Measurements from ENCODE around the gene C2CD4D.
"Not testable (repeated sequence)": the region's sequence is repeated elsewhere in the genome, so short reads cannot be mapped to it uniquely, and the experiment has no call there.

Gene C2CD4D

DNA sequence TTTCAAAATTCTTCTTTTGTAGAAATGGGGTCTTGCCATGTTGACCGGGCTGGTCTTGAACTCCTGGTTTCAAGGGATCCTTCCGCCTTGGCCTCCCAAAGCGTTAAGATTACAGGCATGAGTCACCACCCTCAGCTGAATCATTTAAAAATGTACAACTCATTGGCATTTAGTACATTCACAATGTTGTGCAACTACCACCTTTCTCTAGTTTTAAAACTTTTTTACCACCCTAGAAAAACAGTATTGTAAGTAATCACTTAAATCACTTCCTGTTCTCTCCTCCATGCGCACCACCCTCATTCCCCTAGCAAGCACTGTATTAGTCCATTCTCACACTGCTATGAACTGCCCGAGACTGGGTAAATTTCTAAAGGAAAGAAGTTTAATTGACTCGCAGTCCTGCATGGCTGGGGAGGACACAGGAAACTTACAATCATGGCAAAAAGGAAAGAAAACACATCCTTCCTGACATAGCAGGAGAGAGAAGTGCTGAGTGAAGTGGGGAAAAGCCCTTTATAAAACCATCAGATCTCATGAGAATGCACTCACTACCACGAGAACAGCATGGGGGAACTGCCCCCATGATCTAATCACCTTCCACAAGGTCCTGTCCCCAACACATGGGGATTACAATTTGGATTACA, 28.3 kb upstream of the C2CD4D start:
- ATAC-seq = no peak
- no peak overlapping the region for H3K4me3 Mint-ChIP-seq
- H3K27me3 Mint-ChIP-seq = peaks cover 27% of the 10 kb centered on the region
- no peak overlapping the region for H3K27ac Mint-ChIP-seq
- H3K4me1 Mint-ChIP-seq = no peaks in the 10 kb centered on the region
- H3K9me3 Mint-ChIP-seq = no peaks in the 10 kb centered on the region
- H3K36me3 Mint-ChIP-seq = peaks cover under 1% of the 10 kb centered on the region

DNA sequence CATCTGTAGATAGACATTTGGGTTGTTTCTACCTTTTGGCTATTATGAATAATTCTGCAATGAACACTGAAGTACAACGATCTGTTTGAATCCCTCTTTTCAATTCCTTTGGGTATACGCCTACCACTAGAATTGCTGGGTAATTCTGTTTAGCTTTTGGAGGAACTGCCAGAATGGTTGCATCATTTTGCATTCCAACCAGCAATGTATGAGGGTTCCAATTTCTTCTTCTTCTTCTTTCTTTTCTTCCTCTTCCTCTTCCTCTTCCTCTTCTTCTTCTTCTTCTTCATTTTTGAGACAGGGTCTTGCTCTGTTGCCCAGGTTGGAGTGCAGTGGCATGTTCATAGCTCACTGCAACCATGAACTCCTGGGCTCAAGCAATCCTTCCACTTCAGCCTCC, 27.7 kb upstream of the C2CD4D start:
- H3K4me1 Mint-ChIP-seq = no peaks in the 10 kb centered on the region
- no peak overlapping the region for H3K27ac Mint-ChIP-seq
- no peaks in the 10 kb centered on the region for H3K36me3 Mint-ChIP-seq
- H3K9me3 Mint-ChIP-seq = no peaks in the 10 kb centered on the region
- H3K27me3 Mint-ChIP-seq = peaks cover 27% of the 10 kb centered on the region
- no peak for ATAC-seq
- H3K4me3 Mint-ChIP-seq = no peak overlapping the region

DNA sequence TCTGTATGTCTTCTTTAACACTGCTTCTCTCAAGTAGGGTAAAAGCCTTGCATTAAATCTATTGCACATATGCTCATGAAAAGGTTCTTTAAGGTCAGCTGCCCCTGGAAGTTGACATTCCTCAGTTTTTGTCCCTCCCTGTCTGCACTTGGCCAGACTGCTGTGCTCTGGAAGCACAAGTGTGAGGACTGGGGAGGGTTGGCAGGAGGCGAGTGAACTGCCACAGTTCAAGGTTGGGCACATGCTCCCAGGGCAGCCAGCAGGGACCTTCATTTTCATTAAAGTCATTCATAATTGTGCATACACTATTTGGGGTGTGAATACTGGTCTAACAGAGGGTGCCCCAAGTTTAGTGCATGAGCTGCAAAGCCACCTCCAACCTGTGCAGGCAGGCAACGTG, 24.8 kb upstream of the C2CD4D start:
- peaks cover 15% of the 10 kb centered on the region for H3K4me1 Mint-ChIP-seq
- no peak overlapping the region for H3K27ac Mint-ChIP-seq
- H3K27me3 Mint-ChIP-seq = peaks cover 27% of the 10 kb centered on the region
- no peaks in the 10 kb centered on the region for H3K36me3 Mint-ChIP-seq
- ATAC-seq = no peak
- H3K9me3 Mint-ChIP-seq = no peaks in the 10 kb centered on the region
- H3K4me3 Mint-ChIP-seq = no peak overlapping the region

DNA sequence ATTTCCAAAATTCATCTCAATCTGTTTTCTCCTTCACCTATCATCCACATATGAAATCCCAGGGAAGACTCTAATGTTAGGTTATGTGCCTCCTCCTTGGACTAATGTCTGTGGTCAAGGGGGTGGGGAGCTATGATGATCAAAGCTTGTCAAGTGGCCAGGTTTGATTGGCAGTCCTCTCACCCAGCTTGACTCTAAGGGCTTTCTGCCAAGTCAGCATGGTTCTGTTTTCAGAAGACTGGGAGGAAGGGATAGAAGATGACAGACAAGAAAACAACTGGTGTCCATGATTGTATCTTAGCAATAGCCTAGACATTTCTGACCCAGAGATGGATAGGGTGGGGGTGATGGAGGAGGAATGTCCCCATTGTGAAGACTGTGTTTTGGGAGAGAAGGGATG, 23.0 kb upstream of the C2CD4D start:
- Mint-ChIP-seq H3K27me3 (peaks cover 17% of the 10 kb centered on the region), H3K4me3 (no peak overlapping the region), H3K36me3 (no peaks in the 10 kb centered on the region), H3K27ac (no peak overlapping the region), H3K9me3 (no peaks in the 10 kb centered on the region), H3K4me1 (peaks cover 17% of the 10 kb centered on the region)
- no peak for ATAC-seq

DNA sequence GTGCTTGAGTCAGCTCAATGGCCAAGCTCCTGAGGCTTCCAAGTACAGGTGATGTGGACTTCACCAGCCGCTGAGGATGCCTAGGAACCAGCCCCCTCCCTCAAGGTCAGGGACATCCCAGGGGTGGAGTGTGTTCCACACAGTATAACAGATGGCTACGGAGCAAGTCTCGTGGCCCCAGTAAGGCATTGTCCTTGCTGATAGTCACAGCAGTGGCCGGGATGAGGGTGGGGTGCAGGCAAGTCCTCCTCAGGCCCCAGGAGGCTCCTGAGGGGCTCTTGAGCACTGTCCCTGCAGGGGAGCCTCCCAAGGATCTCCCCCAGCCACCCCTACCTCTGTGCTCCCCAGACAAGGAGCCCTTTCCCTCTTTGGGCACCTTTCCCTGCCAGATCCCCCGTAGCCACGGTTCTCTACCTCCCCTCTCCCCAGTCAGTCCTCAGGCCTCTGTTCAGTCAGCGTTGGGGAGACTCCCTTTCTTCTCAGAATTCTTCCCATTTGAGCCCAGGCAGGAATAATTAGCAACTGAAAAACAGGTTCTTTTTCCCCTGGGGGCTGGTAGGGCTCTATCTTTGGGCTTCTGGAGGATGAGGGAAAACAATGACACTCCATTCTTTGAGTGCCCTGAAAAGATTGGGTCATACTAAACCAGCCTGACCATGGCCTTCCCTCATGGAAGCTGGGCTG, 21.0 kb upstream of the C2CD4D start:
- ATAC-seq = no peak
- H3K27me3 Mint-ChIP-seq = peaks cover 9% of the 10 kb centered on the region
- peak overlapping the region; percentile 71 for H3K27ac Mint-ChIP-seq
- H3K9me3 Mint-ChIP-seq = no peaks in the 10 kb centered on the region
- no peaks in the 10 kb centered on the region for H3K36me3 Mint-ChIP-seq
- peaks cover 17% of the 10 kb centered on the region for H3K4me1 Mint-ChIP-seq
- H3K4me3 Mint-ChIP-seq = no peak overlapping the region

DNA sequence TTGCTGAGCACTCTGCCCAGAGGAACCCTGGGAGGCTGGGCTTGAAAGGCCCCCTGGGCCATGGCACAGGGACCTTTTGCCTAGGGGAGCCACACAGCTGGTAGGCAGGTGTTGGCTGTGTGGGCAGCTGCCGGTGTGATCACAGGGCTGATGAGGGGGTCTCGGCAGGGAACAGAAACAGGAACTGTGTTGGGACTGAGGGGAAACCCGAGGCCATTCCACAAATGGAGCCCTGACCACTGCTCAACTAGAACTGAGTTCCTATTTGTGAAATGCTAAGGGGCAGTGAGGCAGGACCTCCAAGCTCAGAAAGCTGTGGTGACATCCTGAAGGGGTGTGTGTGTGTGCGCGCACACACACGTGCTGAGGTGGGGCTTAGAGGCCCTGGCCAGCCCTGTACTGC, 20.3 kb upstream of the C2CD4D start:
- Mint-ChIP-seq H3K4me3 (no peak overlapping the region), H3K36me3 (no peaks in the 10 kb centered on the region), H3K4me1 (peaks cover 17% of the 10 kb centered on the region), H3K27ac (peak overlapping the region; percentile 71), H3K27me3 (peaks cover 1% of the 10 kb centered on the region), H3K9me3 (no peaks in the 10 kb centered on the region)
- peak; percentile 83 for ATAC-seq

DNA sequence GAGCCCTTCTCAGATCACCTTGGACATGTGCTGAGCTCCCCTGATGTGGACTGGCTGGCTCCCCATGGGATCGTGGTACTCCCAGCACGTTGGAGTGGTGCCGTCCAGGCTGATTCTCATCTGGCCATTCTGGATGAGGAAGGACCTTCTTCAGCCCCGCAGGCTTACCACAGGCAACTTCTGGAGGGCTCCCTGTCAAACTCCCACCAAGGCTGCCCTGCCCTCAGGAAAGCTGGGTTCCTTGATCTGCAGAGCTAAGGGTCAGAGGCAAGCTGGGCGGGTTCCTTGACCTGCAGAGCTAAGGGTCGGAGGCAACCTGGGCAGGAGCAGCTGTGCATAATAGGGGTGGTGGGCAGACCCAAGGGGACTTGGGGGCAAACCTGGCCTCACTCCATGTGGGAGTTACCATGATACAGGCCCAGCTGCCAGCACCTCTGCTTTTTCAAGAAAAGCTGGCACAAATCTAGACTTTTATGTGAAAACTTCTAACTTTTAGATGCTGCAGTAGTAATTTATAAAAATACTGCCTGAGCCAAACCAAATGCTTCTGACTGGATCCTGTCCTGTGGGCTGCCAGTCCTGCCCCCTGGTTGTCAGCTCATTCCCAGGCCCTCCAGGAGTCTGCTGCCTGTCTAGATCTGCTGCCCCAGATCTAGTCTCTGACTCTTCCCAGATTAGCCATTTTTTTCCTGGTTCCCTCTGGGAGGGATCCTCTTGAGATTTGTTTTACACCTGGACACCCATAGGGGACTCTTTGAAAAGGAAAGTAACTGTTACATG, 19.5 kb upstream of the C2CD4D start:
- Mint-ChIP-seq H3K27me3 (no peaks in the 10 kb centered on the region), H3K27ac (peak overlapping the region; percentile 71), H3K36me3 (no peaks in the 10 kb centered on the region), H3K9me3 (no peaks in the 10 kb centered on the region), H3K4me1 (peaks cover 17% of the 10 kb centered on the region), H3K4me3 (no peak overlapping the region)
- ATAC-seq = no peak

DNA sequence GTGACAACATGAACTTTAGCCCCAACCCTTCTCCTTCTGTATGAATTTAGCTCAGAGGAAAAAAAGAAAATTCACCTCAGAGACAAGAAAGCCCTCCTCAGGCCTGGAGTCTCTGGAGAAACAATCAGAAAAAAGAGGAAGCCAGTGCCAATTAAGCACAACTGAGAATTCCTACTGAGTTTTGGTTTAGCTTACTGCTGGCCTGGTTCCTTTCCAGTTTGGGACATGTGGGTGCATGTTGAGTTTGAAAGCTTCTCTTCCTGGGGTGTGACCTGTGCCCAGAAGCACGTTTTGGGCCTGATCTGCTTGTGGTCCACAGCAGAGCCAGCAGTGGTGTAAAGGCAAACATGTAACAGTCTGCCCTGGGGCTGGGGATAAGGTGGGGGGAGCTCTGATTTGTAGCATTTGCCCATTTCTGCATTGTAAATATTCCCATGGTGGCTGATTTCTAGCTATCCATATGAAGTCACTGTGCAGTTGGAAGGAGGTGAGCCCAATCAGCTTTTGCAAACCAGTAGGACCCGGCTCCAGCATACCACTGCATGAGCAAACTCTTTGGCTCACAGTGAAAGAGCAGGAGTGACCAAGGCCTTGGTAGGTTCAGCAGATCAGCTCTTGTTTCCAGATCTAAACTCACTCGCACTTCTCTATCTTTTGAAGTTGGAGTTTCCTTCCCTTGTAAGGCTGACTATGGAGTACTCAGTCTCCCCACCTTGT, 18.6 kb upstream of the C2CD4D start:
- no peaks in the 10 kb centered on the region for H3K27me3 Mint-ChIP-seq
- H3K27ac Mint-ChIP-seq = no peak overlapping the region
- no peaks in the 10 kb centered on the region for H3K36me3 Mint-ChIP-seq
- no peaks in the 10 kb centered on the region for H3K9me3 Mint-ChIP-seq
- peaks cover 17% of the 10 kb centered on the region for H3K4me1 Mint-ChIP-seq
- H3K4me3 Mint-ChIP-seq = no peak overlapping the region
- no peak for ATAC-seq

DNA sequence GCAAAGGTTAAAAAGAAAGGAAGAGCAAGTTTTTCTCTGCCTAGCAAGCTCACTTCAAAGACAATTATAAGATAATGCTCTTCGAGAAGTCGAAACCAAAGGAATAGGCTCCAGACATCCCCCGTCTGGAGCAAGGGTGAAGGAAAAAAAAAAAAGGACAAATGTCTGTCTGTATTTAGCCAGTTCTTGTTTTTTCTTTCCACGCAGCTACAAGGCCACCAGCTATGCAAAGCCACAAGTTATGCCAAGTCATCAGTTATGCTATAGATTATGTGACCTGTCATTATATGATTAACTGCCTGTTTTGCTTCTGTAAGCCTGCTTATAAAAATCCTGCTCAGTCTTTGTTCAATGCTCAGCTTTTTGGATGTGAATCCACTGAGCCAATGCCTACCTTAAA, 16.3 kb upstream of the C2CD4D start:
- H3K27me3 Mint-ChIP-seq = peaks cover 15% of the 10 kb centered on the region
- no peaks in the 10 kb centered on the region for H3K36me3 Mint-ChIP-seq
- ATAC-seq = no peak
- no peaks in the 10 kb centered on the region for H3K9me3 Mint-ChIP-seq
- peaks cover 17% of the 10 kb centered on the region for H3K4me1 Mint-ChIP-seq
- H3K27ac Mint-ChIP-seq = no peak overlapping the region
- H3K4me3 Mint-ChIP-seq = no peak overlapping the region

DNA sequence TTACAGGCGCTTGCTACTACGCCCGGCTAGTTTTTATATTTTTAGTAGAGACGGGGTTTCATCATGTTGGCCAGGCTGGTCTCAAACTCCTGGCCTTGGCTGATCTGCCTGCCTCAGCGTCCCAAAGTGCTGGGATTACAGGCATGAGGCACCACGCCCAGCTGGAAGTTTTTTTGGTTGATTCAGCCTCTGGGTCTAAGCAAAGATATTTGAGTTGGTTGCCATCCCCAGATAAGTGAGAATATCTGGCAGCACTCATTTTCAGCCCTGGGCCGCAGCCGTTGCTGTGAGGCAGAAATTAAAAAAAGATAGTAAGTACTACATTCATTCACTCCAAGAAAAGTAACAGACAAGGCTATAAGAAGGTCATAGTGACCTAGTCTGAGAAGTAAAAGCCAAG, 15.9 kb upstream of the C2CD4D start:
- Mint-ChIP-seq H3K4me1 (peaks cover 13% of the 10 kb centered on the region), H3K27me3 (peaks cover 19% of the 10 kb centered on the region)
- not testable (repeated sequence) for H3K4me3 Mint-ChIP-seq, ATAC-seq, H3K36me3 Mint-ChIP-seq, H3K27ac Mint-ChIP-seq, H3K9me3 Mint-ChIP-seq

DNA sequence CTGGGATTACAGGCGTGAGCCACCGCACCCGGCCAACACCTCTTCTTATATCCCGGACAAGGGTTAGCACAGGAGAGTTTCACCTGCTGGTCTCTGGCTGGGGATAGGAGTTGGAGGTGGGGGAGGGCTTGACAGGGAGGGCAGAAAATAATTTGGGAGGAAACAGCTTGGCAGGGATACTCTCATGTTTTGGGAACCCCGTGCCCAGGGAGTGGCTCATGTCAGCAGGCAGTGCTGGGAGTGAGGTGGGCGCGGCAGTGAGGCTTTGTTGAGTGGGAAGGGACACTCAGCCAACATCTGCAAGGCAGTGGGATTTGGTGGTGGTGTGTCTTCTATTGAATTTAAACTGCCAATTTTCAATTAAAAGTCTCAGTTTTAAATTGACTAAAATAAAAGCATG, 15.0 kb upstream of the C2CD4D start:
- H3K27me3 Mint-ChIP-seq = peaks cover 27% of the 10 kb centered on the region
- ATAC-seq = no peak
- no peak overlapping the region for H3K27ac Mint-ChIP-seq
- H3K36me3 Mint-ChIP-seq = peaks cover 5% of the 10 kb centered on the region
- peaks cover 4% of the 10 kb centered on the region for H3K4me1 Mint-ChIP-seq
- no peak overlapping the region for H3K4me3 Mint-ChIP-seq
- no peaks in the 10 kb centered on the region for H3K9me3 Mint-ChIP-seq

DNA sequence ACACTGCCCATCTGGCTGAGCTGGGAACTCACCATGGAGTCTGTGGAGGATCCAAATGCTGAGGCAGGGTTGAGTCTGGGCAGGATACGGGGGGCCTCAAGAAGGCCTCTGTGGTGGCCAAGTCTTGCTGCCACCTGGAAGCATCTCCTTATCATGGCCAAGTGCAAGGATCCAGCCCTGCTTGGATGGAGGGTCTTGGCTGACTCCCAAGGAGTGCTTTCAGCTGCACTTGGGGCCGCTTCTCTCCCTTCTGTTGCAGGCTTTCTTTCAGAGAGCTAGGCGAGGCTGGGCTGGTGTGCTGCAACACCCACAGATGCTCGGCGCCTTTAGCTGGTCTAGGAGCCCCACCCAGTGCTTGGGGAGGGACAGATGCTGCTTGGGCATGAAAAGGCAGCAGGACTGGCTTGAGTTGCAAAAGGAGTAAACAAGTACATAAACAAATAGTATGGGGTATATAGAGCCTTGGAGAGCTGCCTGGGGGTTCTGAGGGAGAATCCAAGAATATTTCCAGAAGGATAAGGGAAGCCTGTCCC, 13.9 kb upstream of the C2CD4D start, which contains the start of gene THEM5:
TSS of gene THEM5 (minus strand) at position 302 of the 533 bp plus-strand sequence. CDS start at position 155, 147 bp downstream.
- no peaks in the 10 kb centered on the region for H3K4me1 Mint-ChIP-seq
- ATAC-seq = no peak
- peaks cover 32% of the 10 kb centered on the region for H3K27me3 Mint-ChIP-seq
- H3K36me3 Mint-ChIP-seq = peaks cover 5% of the 10 kb centered on the region
- no peaks in the 10 kb centered on the region for H3K9me3 Mint-ChIP-seq
- H3K27ac Mint-ChIP-seq = no peak within 1 kb of the TSS
- no peak within 1 kb of the TSS for H3K4me3 Mint-ChIP-seq

DNA sequence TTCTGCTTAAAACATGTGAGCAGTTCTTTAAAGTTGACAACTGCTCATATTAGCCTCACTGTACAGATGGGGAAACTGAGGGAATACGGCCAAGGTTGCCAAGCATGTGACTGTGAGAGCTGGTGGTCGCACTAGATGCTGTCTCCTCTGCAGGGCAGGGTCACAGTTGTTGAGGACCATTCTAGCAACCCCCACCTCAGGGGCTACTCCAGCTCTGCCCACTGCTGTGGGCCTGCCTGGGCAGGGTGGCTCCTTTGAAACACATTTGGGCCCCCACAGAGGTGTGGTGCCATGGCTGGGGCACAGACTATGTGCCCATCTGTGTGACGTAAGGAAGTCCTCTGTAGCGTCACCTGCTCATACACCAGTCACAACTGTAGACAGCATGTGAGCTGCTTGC, 13.1 kb upstream of the C2CD4D start:
- H3K27me3 Mint-ChIP-seq = peaks cover 32% of the 10 kb centered on the region
- peak; percentile 17 for ATAC-seq
- no peaks in the 10 kb centered on the region for H3K9me3 Mint-ChIP-seq
- H3K36me3 Mint-ChIP-seq = peaks cover 5% of the 10 kb centered on the region
- no peaks in the 10 kb centered on the region for H3K4me1 Mint-ChIP-seq
- no peak overlapping the region for H3K4me3 Mint-ChIP-seq
- no peak overlapping the region for H3K27ac Mint-ChIP-seq

DNA sequence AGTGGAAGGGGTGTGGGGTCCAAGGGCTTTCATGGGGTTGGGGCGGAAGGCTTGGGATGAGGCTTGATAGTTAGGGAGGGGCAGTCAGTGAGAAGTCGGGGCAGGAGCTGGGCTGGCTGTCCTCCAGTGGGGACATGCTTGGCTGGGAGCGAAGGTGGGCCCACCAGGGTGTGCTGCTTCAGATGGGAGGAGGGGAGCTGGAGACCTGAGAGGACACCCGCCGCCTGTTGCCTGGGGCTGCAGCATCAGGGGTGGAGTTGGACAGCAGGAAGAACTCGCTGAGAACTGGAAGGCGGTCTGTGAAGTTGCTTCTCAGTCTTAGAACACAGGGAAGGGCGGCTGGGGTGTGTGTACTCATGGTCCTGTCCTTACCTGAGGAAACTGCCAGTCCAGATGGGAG, 12.3 kb upstream of the C2CD4D start:
- Mint-ChIP-seq H3K4me3 (no peak overlapping the region), H3K4me1 (no peaks in the 10 kb centered on the region), H3K36me3 (peaks cover 5% of the 10 kb centered on the region), H3K9me3 (no peaks in the 10 kb centered on the region), H3K27ac (no peak overlapping the region), H3K27me3 (peaks cover 32% of the 10 kb centered on the region)
- ATAC-seq = no peak

DNA sequence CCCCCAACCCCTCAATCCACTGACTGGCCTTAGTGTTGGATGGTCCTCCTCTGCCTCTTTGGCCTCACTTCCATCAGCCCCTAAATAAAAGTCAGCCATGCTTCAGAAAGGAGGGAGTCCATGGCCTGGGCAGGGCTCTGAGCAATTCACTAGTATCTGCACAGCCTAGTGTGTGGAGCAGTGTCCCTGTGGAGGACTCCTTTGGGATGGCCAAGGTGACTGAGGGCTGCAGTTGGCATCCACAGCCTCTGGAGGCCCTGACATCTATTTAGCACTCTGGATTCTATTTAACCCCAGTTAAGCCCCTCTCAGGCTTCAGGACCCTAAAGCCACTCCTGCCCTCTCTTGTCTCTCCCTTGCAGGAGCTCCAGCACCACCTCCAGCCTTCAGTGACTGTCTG, 10.3 kb upstream of the C2CD4D start:
- peaks cover 8% of the 10 kb centered on the region for H3K4me1 Mint-ChIP-seq
- H3K4me3 Mint-ChIP-seq = no peak overlapping the region
- peaks cover 17% of the 10 kb centered on the region for H3K36me3 Mint-ChIP-seq
- peaks cover 32% of the 10 kb centered on the region for H3K27me3 Mint-ChIP-seq
- H3K9me3 Mint-ChIP-seq = no peaks in the 10 kb centered on the region
- ATAC-seq = no peak
- no peak overlapping the region for H3K27ac Mint-ChIP-seq

All from stimulated activated memory B cell treated with anti-CD40 and anti-IgM and Interleukin-4, amounts not matched to agents 10 μg/mL and 1 μg/mL and 100 μg/mL, for 72 hours (primary cell).